IMR-90 (cell line): ENCODE measurements around the gene FOXC2. TPM values are rescaled to one million over a fixed set of nuclear protein-coding genes. Genes with fewer than 3 reads are reported as not detected.

Experiments
- ATAC-seq: fragments of 200-7000 bp; cut with Tn5 transposase; 2 replicates; pipeline ENCODE4 v1.9.1; 2020; ENCODE audit warnings: low read depth, mild to moderate bottlenecking, moderate library complexity
- BruUV-seq: library from RNA; stranded (reverse); fragments of 400-500 nt; replicated peaks from 2 replicates; lab custom pipeline; 2021; lab: Mats Ljungman, UMichigan
- CTCF ChIA-PET: fragments of 300-600 bp; formaldehyde crosslinking; extraction: SDS; loops from one replicate; lab custom pipeline; 2021; ENCODE audit warnings: antibody characterized with exemption; lab: Yijun Ruan, JAX
- POLR2A ChIA-PET: fragments of 300-600 bp; sonication (Branson Sonifier 250); formaldehyde crosslinking; loops from one replicate; lab custom pipeline; 2022; ENCODE audit warnings: antibody characterized with exemption; ENCODE audit not compliant: unreplicated experiment; lab: Charles Lee
- DNase-seq: peaks from one replicate; pipeline ENCODE4 v3.0.0; 2013
- H2AFZ ChIP-seq: replicated peaks from 2 replicates; pipeline ENCODE3; 2013; ENCODE audit warnings: low read length, mild to moderate bottlenecking; ENCODE audit not compliant: poor library complexity
- H2AK5ac ChIP-seq: 2 replicates; pipeline ENCODE4 v1.6.1; 2013; ENCODE audit warnings: low read depth, low read length, inconsistent platforms
- H2AK9ac ChIP-seq: replicated peaks from 2 replicates; pipeline ENCODE3; 2013; ENCODE audit warnings: mild to moderate bottlenecking, low read depth, low read length, moderate library complexity; ENCODE audit not compliant: poor library complexity
- H2BK120ac ChIP-seq: 2 replicates; pipeline ENCODE4 v1.6.1; 2013; ENCODE audit warnings: low read depth, low read length, inconsistent platforms
- H2BK15ac ChIP-seq: 3 replicates; pipeline ENCODE4 v1.6.1; 2013; ENCODE audit warnings: low read depth, low read length, inconsistent platforms
- H2BK20ac ChIP-seq: 2 replicates; pipeline ENCODE4 v1.6.1; 2013; ENCODE audit warnings: low read depth, mild to moderate bottlenecking, inconsistent platforms, low read length, moderate library complexity
- H2BK5ac ChIP-seq: 2 replicates; pipeline ENCODE4 v1.6.1; 2013; ENCODE audit warnings: mild to moderate bottlenecking, low read depth, low read length, inconsistent platforms; ENCODE audit not compliant: poor library complexity, severe bottlenecking
- H3K14ac ChIP-seq: replicated peaks from 2 replicates; pipeline ENCODE4 v1.6.1; 2013; ENCODE audit warnings: low read depth, low read length, inconsistent platforms
- H3K18ac ChIP-seq: 2 replicates; pipeline ENCODE4 v1.6.1; 2013; ENCODE audit warnings: low read depth, low read length, control low read depth
- H3K23ac ChIP-seq: 2 replicates; pipeline ENCODE4 v1.6.1; 2013; ENCODE audit warnings: low read depth, low read length, inconsistent platforms
- H3K27ac ChIP-seq: 2 replicates; pipeline ENCODE4 v1.5.1; 2013; ENCODE audit warnings: mild to moderate bottlenecking, control low read depth, low read length; ENCODE audit not compliant: insufficient read depth
- H3K27me3 ChIP-seq: 2 replicates; pipeline ENCODE4 v1.6.1; 2013; ENCODE audit warnings: low read length; ENCODE audit not compliant: control insufficient read depth, insufficient read depth
- H3K36me3 ChIP-seq: 2 replicates; pipeline ENCODE4 v1.6.1; 2013; ENCODE audit warnings: low read length, mixed read lengths; ENCODE audit not compliant: control insufficient read depth, insufficient read depth
- H3K4ac ChIP-seq: 2 replicates; pipeline ENCODE4 v1.6.1; 2013; ENCODE audit warnings: low read depth, low read length, inconsistent platforms
- H3K4me1 ChIP-seq: 2 replicates; pipeline ENCODE4 v1.6.1; 2013; ENCODE audit warnings: low read length, mixed read lengths; ENCODE audit not compliant: control insufficient read depth, insufficient read depth
- H3K4me2 ChIP-seq: 2 replicates; pipeline ENCODE4 v1.6.1; 2013; ENCODE audit warnings: low read depth, mild to moderate bottlenecking, control low read depth, low read length, moderate library complexity
- H3K4me3 ChIP-seq: 2 replicates; pipeline ENCODE4 v1.5.1; 2013; ENCODE audit warnings: low read depth, mild to moderate bottlenecking, control low read depth, low read length, moderate library complexity; ENCODE audit not compliant: insufficient read depth
- H3K56ac ChIP-seq: 2 replicates; pipeline ENCODE4 v1.6.1; 2013; ENCODE audit warnings: low read length, inconsistent platforms; ENCODE audit not compliant: insufficient read depth; ENCODE audit errors: extremely low read depth
- H3K79me1 ChIP-seq, 2 experiments: 2 replicates each; pipeline ENCODE4 v1.6.1; 2013; ENCODE audit warnings: low read length in 2 of 2, inconsistent platforms in 1 of 2, low read depth in 1 of 2
- H3K9ac ChIP-seq: 2 replicates; pipeline ENCODE4 v1.6.1; 2013; ENCODE audit warnings: low read depth, low read length, control low read depth
- H3K9me1 ChIP-seq: 2 replicates; pipeline ENCODE4 v1.6.1; 2013; ENCODE audit warnings: low read length, inconsistent platforms; ENCODE audit not compliant: insufficient read depth
- H3K9me3 ChIP-seq: 2 replicates; pipeline ENCODE4 v1.6.1; 2013; ENCODE audit warnings: low read length; ENCODE audit not compliant: control insufficient read depth, insufficient read depth
- H4K20me1 ChIP-seq: 2 replicates; pipeline ENCODE4 v1.6.1; 2013; ENCODE audit warnings: low read length, inconsistent platforms; ENCODE audit not compliant: insufficient read depth
- H4K5ac ChIP-seq: 2 replicates; pipeline ENCODE4 v1.6.1; 2013; ENCODE audit warnings: mild to moderate bottlenecking, low read depth, low read length, control low read depth
- H4K8ac ChIP-seq, 2 experiments: 2 replicates each; pipeline ENCODE4 v1.6.1; 2013; ENCODE audit warnings: low read depth in 2 of 2, low read length in 2 of 2, control low read depth in 1 of 2, inconsistent platforms in 1 of 2
- H4K91ac ChIP-seq: 2 replicates; pipeline ENCODE4 v1.6.1; 2013; ENCODE audit warnings: low read depth, low read length, inconsistent platforms; ENCODE audit not compliant: insufficient read depth
- FOS ChIP-seq: fragments of 150-350 bp; IDR thresholded peaks from 2 replicates; pipeline ENCODE4 v1.6.1; 2016; ENCODE audit warnings: low read depth, low read length
- NFE2L2 ChIP-seq: fragments of 150-350 bp; IDR thresholded peaks from 2 replicates; pipeline ENCODE4 v1.6.1; 2016; ENCODE audit warnings: low read depth, mild to moderate bottlenecking, low read length
- POLR2A ChIP-seq: IDR thresholded peaks from 2 replicates; pipeline ENCODE4 v1.6.1; 2012; ENCODE audit warnings: mild to moderate bottlenecking, low read depth, low read length
- SMC3 ChIP-seq: fragments of 150-350 bp; IDR thresholded peaks from 2 replicates; pipeline ENCODE4 v1.6.1; 2016; ENCODE audit warnings: low read depth, mild to moderate bottlenecking, antibody characterized with exemption, low read length, moderate library complexity
- WGBS, 2 experiments: methylation state at CpG; one replicate each; pipeline versions ENCODE4 v1.1.5 to v1.1.7; 2013; ENCODE audit warnings: missing lambda C conversion rate in 2 of 2; ENCODE audit not compliant: insufficient read length in 1 of 2; ENCODE audit errors: extremely low coverage in 2 of 2; 5-methylcytosine and 5-hydroxymethylcytosine counted together
- dilution Hi-C: fragments of 300-500 bp; cut with HindIII; formaldehyde crosslinking; loops from one replicate; pipeline ENCODE4 v1.14.3; 2018; ENCODE audit warnings: low sequenced_read_pairs; ENCODE audit not compliant: unreplicated experiment
- in situ Hi-C: fragments of 300-500 bp; cut with MboI; formaldehyde crosslinking; loops from 3 replicates; pipeline ENCODE4 v1.14.3; 2019; ENCODE audit warnings: low sequenced_read_pairs, inconsistent platforms, mixed read lengths
- intact Hi-C: fragments of 100-400 bp; cut with micrococcal nuclease; formaldehyde crosslinking; loops from 2 replicates; pipeline ENCODE4 v1.10.0; 2022
- polyA plus RNA-seq, 3 experiments: library from polyadenylated mRNA; depleted of rRNA; stranded (reverse); fragments of >200 nt; gene quantifications; 2 replicates each; pipeline ENCODE4 v1.2.3, GENCODE V29; 2012; ENCODE audit warnings: low replicate concordance in 1 of 3
- total RNA-seq: library from RNA; depleted of rRNA; stranded (reverse); fragments of >200 nt; gene quantifications from 2 replicates; pipeline ENCODE4 v1.2.3, GENCODE V29; 2012
- TF ChIP-seq, protein P1 (sequence below): conservative IDR thresholded peaks from 2 replicates; pipeline ENCODE4 v1.5.1; 2012; ENCODE audit warnings: mild to moderate bottlenecking, low read depth, low read length, improper control_type of control experiment

Gene FOXC2
- total and polyA plus RNA-seq, 2 of the 4 experiments (the other 2 are of a cell fraction): 0.90 to 6.4 TPM

DNA sequence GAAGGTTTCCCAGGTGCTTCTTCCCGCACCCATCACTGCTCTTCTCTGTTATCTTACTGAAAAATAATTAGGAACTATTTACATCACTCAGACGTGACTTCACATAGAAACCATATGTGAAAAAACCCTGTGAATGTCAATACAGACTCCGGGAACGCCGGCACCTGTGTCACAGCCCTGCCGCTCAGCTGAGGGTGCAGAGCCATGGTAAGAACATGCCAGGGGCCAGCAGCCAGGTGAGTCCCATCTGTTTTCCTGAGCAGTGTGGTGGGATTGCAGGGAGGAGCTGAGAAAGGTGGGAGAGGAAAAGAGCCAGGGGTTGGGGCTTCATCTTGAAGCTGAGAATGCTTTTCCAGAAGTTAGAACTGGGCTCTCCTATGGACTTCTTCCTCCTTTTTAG lies 42.6 kb upstream of the FOXC2 start:
- no TSS peak for BruUV-seq
- intact Hi-C loops (loop anchor here (5.0 kb wide), 1 partner anchor 507 kb away; no protein-coding TSS in a partner anchor), in situ Hi-C loops (no loop called here), dilution Hi-C loops (no loop called here)
- Histone ChIP-seq H4K91ac (no peak overlapping the region), H3K36me3 (no peaks in the 10 kb centered on the region; the same call in 1 of the 2 replicates), H3K9me1 (peaks cover 3% of the 10 kb centered on the region), H2BK15ac (no peak overlapping the region), H3K4me1 (peaks cover 3% of the 10 kb centered on the region; the same call in 1 of the 2 replicates), H3K23ac (no peak overlapping the region), H2BK20ac (no peak overlapping the region), H2BK120ac (no peak overlapping the region), H3K79me1 (peaks cover 0 to 19% of the 10 kb centered on the region in 2 experiments; a peak in 2 of 4 replicates), H3K4me2 (no peak overlapping the region), H3K56ac (no peak overlapping the region), H3K14ac (no peak overlapping the region), H2BK5ac (no peak overlapping the region), H4K8ac (no peak overlapping the region), H3K18ac (no peak overlapping the region), H2AK9ac (no peak overlapping the region), H3K27ac (no peak overlapping the region), H3K4ac (no peak overlapping the region), H3K9ac (no peak overlapping the region), H3K27me3 (no peaks in the 10 kb centered on the region), H3K4me3 (no peak overlapping the region), H2AFZ (no peak overlapping the region), H4K20me1 (peaks cover 10% of the 10 kb centered on the region), H2AK5ac (no peak overlapping the region), H3K9me3 (no peaks in the 10 kb centered on the region), H4K5ac (no peak overlapping the region)
- ChIA-PET CTCF (no interaction called here), POLR2A (no interaction called here)
- ATAC-seq: no peak
- no peak for DNase-seq
- WGBS, 2 experiments: 46% methylated on average over 4 of the region's 6 CpGs; no CpG with 5 or more reads in 1 of the 2 experiments
- TF ChIP-seq SMC3 (no peak), FOS (no peak), POLR2A (no peak), NFE2L2 (no peak)
- TF ChIP-seq, protein P1, sequence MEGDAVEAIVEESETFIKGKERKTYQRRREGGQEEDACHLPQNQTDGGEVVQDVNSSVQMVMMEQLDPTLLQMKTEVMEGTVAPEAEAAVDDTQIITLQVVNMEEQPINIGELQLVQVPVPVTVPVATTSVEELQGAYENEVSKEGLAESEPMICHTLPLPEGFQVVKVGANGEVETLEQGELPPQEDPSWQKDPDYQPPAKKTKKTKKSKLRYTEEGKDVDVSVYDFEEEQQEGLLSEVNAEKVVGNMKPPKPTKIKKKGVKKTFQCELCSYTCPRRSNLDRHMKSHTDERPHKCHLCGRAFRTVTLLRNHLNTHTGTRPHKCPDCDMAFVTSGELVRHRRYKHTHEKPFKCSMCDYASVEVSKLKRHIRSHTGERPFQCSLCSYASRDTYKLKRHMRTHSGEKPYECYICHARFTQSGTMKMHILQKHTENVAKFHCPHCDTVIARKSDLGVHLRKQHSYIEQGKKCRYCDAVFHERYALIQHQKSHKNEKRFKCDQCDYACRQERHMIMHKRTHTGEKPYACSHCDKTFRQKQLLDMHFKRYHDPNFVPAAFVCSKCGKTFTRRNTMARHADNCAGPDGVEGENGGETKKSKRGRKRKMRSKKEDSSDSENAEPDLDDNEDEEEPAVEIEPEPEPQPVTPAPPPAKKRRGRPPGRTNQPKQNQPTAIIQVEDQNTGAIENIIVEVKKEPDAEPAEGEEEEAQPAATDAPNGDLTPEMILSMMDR: no peak
